ENCODE data around the gene MTA3.

GRCh38 chr2:42550870-42551269, 17.6 kb upstream of the MTA3 start:
- TF ChIP-seq, protein P1, sequence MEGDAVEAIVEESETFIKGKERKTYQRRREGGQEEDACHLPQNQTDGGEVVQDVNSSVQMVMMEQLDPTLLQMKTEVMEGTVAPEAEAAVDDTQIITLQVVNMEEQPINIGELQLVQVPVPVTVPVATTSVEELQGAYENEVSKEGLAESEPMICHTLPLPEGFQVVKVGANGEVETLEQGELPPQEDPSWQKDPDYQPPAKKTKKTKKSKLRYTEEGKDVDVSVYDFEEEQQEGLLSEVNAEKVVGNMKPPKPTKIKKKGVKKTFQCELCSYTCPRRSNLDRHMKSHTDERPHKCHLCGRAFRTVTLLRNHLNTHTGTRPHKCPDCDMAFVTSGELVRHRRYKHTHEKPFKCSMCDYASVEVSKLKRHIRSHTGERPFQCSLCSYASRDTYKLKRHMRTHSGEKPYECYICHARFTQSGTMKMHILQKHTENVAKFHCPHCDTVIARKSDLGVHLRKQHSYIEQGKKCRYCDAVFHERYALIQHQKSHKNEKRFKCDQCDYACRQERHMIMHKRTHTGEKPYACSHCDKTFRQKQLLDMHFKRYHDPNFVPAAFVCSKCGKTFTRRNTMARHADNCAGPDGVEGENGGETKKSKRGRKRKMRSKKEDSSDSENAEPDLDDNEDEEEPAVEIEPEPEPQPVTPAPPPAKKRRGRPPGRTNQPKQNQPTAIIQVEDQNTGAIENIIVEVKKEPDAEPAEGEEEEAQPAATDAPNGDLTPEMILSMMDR (IDR thresholded peaks at IDR 0.05 in 8 of 11, conservative IDR thresholded peaks at IDR 0.05 in 3 of 11) = no peak
- TF ChIP-seq POLR2A (IDR thresholded peaks at IDR 0.05) (no peak), POLR2AphosphoS5 (IDR thresholded peaks at IDR 0.05) (no peak)
